Measurements from ENCODE around the gene PLSCR3. TPM values are rescaled to one million over a fixed set of nuclear protein-coding genes. Genes with fewer than 3 reads are reported as not detected.

PLSCR3 gene
- total RNA-seq, 4 donors from 2014 or later: 21.6 to 55.3 (median 40.7) TPM

DNA sequence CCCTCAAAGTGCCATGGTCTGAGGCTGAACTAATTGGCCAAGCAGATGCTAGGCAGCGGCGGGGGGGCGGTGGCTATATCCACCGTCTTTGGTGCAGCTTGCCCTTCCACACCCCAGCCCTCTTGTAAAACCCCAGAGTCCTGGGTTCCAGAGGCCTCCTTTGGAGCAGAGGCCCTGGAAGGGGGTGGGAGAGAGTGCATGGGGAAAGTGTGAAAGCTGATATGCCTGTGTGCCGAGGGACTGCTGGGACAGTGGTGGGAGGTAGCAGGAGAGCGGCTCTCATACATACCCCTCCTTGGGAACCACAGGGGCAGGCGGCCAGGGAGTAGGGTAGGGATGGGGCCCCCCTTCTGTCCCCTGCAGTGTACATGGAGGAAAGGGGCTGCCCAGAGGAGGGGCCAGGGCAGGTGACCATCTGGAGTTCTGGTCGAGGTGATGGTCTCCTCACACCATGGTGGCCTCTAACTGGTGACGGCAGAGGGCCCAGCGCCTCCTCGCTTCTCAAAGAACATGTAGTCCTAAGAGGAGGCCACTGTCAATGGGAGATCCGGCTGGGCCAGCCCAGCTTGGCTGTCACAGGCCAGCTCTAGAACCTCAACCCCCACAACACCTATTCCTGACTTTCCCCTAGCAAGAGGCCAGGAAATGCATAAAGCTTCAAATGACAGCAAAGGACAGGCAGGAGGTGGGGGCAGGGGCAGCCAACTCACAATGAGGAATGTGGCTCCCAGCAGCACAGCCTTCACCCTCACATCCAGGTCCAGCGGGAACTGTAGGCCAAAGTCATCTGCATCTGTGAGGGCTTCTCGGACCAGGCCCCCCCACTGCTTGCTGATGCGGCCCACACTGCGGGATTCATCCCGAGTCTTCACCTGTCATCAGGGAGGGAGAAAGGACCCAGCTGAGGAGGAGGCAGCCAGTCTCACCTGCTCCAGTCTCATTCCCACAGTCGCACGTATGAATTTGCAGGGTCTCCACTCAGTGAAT lies 4.1 kb downstream of the PLSCR3 start:
- no peaks in the 10 kb centered on the region for H3K27me3 ChIP-seq
- H3K4me3 ChIP-seq: no peak overlapping the region
- H3K27ac ChIP-seq: no peak overlapping the region
- H3K9me3 ChIP-seq: no peaks in the 10 kb centered on the region
- peaks cover 18% of the 10 kb centered on the region for H3K4me1 ChIP-seq
- TF ChIP-seq POLR2AphosphoS5 (IDR thresholded peaks at IDR 0.05): no peak
- TF ChIP-seq, protein P1, sequence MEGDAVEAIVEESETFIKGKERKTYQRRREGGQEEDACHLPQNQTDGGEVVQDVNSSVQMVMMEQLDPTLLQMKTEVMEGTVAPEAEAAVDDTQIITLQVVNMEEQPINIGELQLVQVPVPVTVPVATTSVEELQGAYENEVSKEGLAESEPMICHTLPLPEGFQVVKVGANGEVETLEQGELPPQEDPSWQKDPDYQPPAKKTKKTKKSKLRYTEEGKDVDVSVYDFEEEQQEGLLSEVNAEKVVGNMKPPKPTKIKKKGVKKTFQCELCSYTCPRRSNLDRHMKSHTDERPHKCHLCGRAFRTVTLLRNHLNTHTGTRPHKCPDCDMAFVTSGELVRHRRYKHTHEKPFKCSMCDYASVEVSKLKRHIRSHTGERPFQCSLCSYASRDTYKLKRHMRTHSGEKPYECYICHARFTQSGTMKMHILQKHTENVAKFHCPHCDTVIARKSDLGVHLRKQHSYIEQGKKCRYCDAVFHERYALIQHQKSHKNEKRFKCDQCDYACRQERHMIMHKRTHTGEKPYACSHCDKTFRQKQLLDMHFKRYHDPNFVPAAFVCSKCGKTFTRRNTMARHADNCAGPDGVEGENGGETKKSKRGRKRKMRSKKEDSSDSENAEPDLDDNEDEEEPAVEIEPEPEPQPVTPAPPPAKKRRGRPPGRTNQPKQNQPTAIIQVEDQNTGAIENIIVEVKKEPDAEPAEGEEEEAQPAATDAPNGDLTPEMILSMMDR (IDR thresholded peaks at IDR 0.05): no peak
- TF ChIP-seq EP300 (IDR thresholded peaks at IDR 0.05): no peak
- TF ChIP-seq POLR2A (IDR thresholded peaks at IDR 0.05): no peak
- no peak for DNase-seq (ENCODE audit: low spot score in 2 of 2)
- 98% methylated on average over 13 of the region's 19 CpGs for WGBS
- H3K36me3 ChIP-seq: peaks cover 48% of the 10 kb centered on the region

DNA sequence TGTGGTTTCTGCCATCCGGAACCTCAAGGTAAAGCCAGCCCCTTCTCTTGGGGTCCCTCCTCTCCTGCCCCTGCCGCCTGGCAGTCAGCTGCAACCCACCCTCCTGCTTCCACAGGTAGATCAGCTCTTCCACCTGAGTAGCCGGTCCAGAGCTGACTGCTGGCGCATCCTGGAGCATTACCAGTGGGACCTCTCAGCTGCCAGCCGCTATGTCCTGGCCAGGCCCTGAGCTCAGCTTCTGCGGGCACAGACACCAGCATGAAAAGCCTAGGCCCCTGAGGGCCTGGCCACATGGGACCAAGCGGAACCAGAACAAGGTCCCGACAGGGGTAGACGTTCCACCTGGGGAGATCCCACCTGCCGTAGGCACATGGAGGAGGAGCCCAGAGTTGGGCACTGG lies 5.5 kb downstream of the PLSCR3 start:
- WGBS: 88% methylated on average over 8 of the region's 10 CpGs
- Histone ChIP-seq H3K27me3 (no peaks in the 10 kb centered on the region), H3K4me3 (no peak overlapping the region), H3K27ac (no peak overlapping the region), H3K9me3 (no peaks in the 10 kb centered on the region), H3K36me3 (peaks cover 62% of the 10 kb centered on the region), H3K4me1 (peaks cover 14% of the 10 kb centered on the region)
- no peak for DNase-seq (ENCODE audit: low spot score in 2 of 2)
- TF ChIP-seq EP300 (IDR thresholded peaks at IDR 0.05) (no peak), POLR2AphosphoS5 (IDR thresholded peaks at IDR 0.05) (no peak)

- peaks cover 47% of the 10 kb centered on the region for H3K36me3 ChIP-seq
- H3K27me3 ChIP-seq: no peaks in the 10 kb centered on the region
- peaks cover 42% of the 10 kb centered on the region for H3K4me1 ChIP-seq
- no peak for DNase-seq (ENCODE audit: low spot score in 2 of 2)
- no peak for TF ChIP-seq EP300 (IDR thresholded peaks at IDR 0.05)
- no peak for TF ChIP-seq POLR2AphosphoS5 (IDR thresholded peaks at IDR 0.05)
- TF ChIP-seq POLR2A (IDR thresholded peaks at IDR 0.05): no peak
- TF ChIP-seq, protein P1 (IDR thresholded peaks at IDR 0.05): no peak
- H3K9me3 ChIP-seq: no peaks in the 10 kb centered on the region
- H3K4me3 ChIP-seq: peak overlapping the region; percentile 40
- no peak overlapping the region for H3K27ac ChIP-seq
- 73% methylated on average over 17 of the region's 23 CpGs for WGBS
These were observed 9.7 kb downstream of the PLSCR3 start for GRCh38 chr17:7384489-7385081.

GRCh38 chr17:7383742-7384488 lies 10.4 kb downstream of the PLSCR3 start:
- no peak overlapping the region for H3K27ac ChIP-seq
- H3K4me3 ChIP-seq: peak overlapping the region; percentile 40
- no peak for DNase-seq (ENCODE audit: low spot score in 2 of 2)

DNA sequence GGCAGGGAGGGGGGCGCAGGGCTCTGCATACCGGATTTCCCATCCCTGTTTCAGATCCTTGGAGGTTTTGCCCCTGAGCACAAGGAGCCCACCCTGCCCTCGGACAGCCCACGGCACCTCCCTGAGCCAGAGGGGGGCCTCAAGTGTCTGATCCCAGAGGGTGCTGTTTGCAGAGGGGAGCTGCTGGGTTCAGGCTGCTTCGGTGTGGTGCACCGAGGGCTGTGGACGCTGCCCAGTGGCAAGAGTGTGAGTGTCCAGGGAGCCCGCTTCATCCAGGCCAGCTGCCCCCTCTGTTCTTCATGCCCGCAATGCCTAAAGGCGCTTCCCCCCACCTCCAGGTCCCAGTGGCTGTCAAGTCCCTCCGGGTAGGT lies 11.0 kb downstream of the PLSCR3 start:
- Histone ChIP-seq H3K4me1 (peaks cover 42% of the 10 kb centered on the region), H3K9me3 (no peaks in the 10 kb centered on the region), H3K27ac (no peak overlapping the region), H3K27me3 (no peaks in the 10 kb centered on the region), H3K36me3 (peaks cover 35% of the 10 kb centered on the region), H3K4me3 (peak overlapping the region; percentile 40)
- 77% methylated on average over 9 of the region's 11 CpGs for WGBS
- DNase-seq (ENCODE audit: low spot score in 2 of 2): no peak
- no peak for TF ChIP-seq EP300 (IDR thresholded peaks at IDR 0.05)
- TF ChIP-seq POLR2AphosphoS5 (IDR thresholded peaks at IDR 0.05): no peak

More at GRCh38 chr17:7383742-7384488, 10.4 kb downstream of the PLSCR3 start:
- TF ChIP-seq, protein P1 (IDR thresholded peaks at IDR 0.05): no peak
- TF ChIP-seq POLR2A (IDR thresholded peaks at IDR 0.05) (no peak), POLR2AphosphoS5 (IDR thresholded peaks at IDR 0.05) (no peak), EP300 (IDR thresholded peaks at IDR 0.05) (no peak)
- peaks cover 41% of the 10 kb centered on the region for H3K36me3 ChIP-seq
- H3K9me3 ChIP-seq: no peaks in the 10 kb centered on the region
- 50% methylated on average over 8 of the region's 65 CpGs for WGBS
- peaks cover 42% of the 10 kb centered on the region for H3K4me1 ChIP-seq
- no peaks in the 10 kb centered on the region for H3K27me3 ChIP-seq
